Stimulated activated CD8-positive, alpha-beta memory T cell treated with anti-CD3 and anti-CD28 coated beads, Interleukin-7, amount 100 ng/mL, for 1 hour (primary cell): ENCODE data around the gene TMC2.
"Not testable (repeated sequence)": the region's sequence is repeated elsewhere in the genome, so short reads cannot be mapped to it uniquely, and the experiment has no call there.

Experiments
- DNase-seq, 2 donors: peaks; one replicate each; pipeline ENCODE4 v3.0.0-alpha.2; 2020; ENCODE audit warnings: low read depth in 2 of 2

The TMC2 gene

DNA sequence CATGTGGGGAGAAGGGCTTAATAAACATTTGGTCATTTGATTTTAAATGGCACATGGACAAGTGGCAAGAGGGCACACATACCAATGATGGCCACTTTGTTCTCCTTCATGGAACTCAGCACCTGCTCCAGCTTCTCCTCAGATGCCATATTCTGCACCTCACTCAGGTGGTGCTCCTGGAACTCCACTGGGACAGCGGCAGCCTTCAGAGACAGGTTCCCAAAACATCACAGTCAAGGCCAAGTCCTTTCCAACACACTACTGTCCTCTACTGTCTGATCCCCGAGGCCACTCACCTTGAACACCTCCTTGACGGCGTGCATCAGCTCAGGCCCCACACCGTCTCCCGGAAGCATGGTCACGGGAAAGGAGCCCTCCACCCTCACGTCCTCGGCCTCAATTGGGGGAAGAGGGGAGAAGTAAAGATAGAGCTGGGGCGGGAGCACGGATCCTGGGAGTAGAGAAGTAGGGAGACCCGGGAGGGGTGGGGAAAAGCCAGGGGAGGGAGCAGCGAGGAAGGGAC, 127.1 kb downstream of the TMC2 start:
- no peak for DNase-seq

DNA sequence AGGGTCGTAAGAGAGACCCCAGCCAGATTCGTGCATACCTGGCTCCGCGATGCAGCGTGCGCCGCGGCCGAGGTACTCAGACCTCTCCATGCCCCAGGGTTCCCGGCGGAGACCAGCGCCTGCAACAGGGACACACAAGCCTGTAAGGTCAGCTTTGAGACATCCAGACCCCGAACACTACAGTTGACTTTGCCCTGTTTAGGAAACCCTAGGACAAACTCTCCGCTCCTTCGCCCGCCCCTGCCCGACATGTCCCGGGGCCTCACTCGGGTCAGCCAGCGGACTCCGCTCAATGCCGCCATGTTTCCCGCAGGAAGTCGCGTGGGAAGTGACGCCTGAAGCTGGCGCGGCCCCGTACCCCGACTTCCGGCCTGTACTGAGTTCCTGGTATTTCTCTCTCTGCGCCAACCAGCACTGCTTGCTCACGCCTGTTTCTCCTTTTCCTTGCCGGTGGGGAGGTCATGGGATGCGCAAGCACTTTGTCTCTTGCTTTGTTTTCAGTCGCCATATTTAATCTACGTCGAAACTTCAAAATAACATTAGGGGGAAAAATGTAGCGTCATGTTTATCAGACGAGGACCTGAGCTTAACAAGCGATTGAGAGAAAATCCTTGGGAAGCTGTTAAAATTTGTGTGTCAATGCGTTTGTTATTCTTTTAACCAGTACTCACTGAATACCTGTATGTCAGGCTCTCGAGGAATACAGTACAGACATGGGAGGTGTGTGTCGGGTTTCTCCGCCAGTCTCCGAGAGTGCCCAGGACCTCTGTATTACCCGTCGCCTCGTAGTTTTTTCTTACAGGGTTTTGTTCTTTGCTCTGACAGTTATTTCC, 127.7 kb downstream of the TMC2 start, which contains the start of gene IDH3B:
TSS of gene IDH3B (minus strand) at position 330 of the 833 bp plus-strand sequence. CDS start at position 302, 28 bp downstream.
- peak; percentile 84 to 86 for DNase-seq

DNA sequence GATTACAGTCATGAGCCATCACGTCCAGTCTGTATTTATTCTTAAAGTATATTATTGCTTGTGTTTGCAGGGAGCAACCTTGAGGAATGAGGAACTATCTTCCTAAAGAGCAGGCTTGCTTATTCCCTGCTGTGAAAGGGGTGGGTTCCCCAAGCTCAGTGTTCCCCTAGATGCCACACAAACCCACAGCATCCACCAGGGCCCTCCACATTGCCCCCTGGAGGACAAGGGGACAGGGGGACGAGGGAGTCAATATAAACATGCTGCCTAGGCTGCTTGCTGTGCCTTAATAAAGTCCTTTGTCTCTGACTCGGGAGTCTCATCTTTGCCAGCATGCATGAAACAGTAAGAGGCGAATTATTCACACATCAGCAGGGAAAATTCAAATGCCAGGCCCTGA, 135.6 kb downstream of the TMC2 start:
- DNase-seq: no peak

DNA sequence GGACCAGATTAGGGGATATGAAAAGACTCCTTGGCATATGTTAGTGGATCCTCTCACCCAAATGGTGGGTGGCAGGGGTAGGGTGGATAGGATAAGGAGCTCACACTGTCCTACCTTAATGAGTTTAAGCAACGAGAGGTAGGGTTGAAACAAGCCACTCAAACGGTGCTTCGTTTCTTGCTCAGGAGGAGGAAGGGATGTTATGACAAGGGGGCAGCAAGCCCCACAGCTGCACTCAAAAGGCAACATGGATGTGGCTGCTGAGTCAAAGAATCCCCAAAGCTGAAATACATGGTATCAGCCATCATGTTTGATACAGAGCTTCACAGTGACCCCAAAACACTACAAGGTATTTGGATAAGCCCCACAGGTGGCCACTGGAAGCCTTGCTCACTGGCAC, 136.1 kb downstream of the TMC2 start:
- DNase-seq: no peak

DNA sequence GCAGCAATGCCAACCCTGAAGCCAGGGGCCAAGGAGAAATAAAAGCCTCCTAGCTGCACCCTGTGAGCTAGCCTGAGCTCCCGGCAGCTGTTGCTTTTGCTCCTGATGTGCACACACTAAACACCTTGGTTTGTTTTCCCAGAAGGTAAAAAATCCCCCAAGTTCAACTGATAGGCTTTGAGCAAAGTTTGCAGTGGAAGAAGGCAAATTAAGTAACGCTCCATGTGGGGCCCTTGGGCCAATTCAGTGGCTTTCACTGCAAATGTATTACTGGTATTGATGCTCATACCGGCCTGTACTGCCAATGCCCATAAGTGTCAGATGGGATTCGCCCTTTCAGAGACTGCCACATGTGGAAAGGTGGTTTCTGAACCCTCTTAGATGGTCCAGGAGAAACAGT, 137.1 kb downstream of the TMC2 start:
- no peak for DNase-seq

DNA sequence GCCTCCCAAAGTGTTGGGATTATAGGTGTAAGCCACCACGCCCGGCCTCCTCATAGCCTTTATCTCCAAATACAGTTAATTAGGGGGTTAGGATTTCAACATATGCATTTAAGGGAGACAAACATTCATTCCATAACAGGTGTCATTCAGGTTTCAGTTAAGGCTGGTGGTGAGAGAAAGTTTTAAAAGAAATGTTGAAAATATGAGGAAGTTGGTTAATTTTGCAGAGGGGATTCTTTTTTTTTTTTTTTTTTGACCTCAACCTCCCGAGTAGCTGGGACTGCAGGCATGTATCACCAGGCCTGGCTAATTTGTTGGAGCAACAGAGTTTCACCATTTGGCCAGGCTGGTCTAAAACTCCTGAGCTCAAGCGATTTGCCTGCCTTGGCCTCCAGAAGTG, 143.7 kb downstream of the TMC2 start:
- DNase-seq: no peak

DNA sequence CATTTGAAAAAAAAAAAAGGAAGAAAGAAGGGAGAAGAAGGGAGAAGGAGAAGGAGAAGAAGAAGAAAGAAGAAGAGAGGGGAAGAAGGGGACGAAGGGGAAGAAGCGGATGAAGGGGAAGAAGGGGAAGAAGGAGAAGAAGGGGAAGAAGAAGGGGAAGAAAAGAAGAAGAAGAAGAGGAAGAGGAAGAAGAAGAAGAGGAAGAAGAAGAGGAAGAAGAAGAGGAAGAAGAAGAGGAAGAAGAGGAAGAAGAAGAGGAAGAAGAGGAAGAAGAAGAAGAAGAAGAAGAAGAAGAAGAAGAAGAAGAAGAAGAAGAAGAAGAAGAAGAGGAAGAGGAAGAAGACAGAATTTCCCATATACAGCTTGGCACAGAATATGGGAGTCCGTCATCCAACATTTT, 145.7 kb downstream of the TMC2 start:
- DNase-seq: not testable (repeated sequence)

DNA sequence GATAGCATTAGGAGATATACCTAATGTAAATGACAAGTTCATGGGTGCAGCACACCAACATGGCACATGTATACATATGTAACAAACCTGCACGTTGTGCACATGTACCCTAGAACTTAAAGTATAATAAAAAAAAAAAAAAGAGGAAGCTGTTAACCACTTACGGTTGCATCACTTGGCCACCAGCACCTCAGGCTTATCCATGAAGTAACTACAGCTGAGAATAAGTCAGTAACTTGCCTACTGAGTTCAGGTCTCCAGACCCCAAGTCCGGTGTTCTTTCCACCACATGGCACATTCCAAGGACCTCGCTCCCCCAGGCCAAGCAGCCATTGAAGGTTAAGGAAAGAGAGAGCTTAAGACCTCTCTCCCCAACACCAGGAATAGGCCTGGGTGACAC, 148.4 kb downstream of the TMC2 start:
- DNase-seq: not testable (repeated sequence)

DNA sequence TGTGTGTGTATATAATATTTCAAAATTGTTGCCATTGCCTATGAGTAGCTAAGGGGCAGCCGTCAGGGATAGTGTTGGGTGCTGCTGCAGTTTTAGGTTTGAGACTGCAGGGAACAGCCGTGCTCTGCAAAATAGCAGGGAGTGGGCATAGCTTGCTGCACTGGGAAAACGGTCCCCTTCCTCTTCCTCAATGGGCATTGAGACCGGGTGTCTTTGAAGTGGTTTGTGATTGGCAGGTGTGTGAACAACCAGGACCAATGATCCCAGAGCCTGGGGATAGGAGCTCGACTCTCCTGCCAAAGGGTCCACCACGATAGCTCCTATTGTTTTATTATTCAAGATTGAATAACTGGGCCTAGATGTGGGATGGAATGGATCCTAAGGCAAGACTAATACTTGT, 151.1 kb downstream of the TMC2 start:
- no peak for DNase-seq

DNA sequence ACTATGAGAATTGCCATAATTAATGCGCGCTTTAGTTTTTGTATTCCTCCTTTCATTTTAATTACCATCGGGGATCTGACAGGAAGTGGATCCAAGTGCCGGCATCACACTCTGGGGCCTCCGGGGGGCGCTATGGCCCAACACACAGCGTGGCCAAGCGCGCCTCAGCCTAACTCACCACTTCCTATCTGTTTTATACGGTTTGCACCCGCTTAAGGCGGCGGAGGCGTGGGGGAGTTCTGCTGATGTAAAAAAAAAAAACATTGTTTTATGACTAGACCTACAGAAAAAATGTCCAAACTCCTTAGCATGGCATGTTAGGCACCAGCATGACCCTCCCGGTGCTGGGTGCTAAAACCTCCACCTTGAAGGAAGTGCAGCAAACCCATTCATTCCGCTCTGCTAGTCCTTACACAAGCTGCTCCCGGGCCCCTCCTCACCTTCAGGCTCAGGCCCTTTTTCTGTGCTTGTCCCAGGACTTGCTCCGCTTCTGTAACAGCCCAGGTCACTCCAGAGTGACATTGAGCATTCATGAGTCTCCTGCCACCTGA, 151.7 kb downstream of the TMC2 start:
- DNase-seq: peak; percentile 47 to 61

DNA sequence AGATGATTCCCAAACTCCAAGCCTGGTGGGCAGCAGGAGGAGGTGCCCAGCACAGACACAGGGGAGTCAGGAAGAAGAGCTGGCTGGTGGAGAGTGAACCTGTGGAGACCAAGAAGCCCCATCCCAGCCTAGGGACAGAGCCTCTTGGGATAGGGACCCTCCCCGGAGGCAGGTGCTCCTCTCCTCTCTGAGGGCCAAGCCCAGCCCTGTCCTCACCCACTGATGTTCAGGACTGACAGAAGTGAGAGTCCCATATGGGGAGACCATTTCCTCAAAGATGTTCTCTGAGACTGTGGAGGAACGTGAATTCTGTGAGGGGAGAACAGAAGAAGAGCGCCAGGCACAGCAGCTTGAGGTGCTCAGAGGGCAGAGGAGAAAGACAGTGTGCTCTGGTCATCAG, 153.8 kb downstream of the TMC2 start:
- DNase-seq: no peak

DNA sequence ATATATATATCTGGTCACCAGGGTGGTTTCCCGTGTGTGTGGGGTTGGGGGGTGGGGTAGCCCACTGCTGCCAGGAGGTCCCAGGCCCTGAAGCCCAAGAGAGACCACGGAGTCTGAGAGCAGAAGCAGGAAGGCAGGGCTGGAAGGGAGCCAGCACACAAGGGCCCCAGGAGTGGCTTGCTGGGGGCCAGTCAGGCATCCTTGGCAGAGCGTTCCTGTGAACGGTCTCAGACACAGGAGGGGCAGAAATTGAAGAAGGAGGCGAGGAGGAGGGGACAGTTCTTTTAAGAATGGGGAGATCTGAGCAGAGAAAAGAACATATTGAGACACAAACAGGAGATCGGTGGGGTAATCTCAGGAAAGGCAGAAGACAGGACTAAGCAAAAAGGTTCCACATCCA, 154.3 kb downstream of the TMC2 start:
- DNase-seq: no peak

DNA sequence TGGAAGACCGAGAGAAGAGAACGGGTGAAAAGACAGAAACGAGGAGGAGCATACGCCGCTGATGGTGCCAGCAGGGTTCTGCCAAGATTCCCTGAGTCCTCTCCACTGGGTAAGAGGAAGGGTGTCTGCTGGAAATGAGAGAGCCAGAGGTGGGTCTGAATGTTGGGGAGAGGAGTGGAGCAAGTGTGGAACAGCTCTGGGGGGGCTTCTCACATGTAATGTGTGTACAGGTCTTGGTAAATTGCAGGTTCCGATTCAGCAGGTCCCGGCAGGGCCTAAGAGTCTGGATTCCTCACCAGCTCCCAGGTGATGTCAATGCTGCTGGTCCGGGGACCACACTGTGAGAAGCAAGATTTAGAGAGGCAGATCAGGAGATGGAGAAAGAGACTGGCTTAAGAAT, 154.8 kb downstream of the TMC2 start:
- no peak for DNase-seq
